ENCODE measurements around the gene TNFRSF8. TPM values are rescaled to one million over a fixed set of nuclear protein-coding genes. Genes with fewer than 3 reads are reported as not detected.

The TNFRSF8 gene
- total RNA-seq, 1 experiment from 2014 or later, result 0.13 TPM

DNA sequence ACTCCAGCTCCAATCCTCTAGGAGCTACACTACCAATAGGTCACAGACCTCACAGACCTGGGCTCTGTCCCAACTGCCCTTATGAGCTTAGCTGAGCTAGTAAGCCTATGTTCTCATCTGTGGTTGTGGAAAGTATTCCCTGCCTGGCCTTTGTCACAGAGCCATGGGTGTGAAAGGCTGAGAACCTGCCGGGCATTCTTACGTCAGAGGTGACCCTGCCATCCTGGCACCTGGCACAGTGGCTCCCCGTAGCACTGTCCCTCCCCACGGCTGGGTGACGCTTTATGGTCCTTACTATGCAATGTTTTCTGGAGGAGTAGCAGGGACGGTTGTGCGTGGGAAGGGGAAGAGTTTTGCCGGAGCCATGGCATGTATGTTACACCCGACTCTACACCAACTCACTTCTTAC is 107.2 kb downstream of the TNFRSF8 start:
- in situ Hi-C loops (cut with HindIII; ENCODE audit: low pct_unique_long_range_greater_than_20kb, low sequenced_read_pairs), result no loop called here
- ChIA-PET POLR2A (interaction anchor here (0.6 kb wide), 1 partner anchor 1630 kb away, joined by 3 read pairs; no protein-coding TSS in a partner anchor), CTCF (no interaction called here)
- Histone ChIP-seq H3K4me1 (ENCODE audit: control insufficient read depth, insufficient read depth, low read length) (0 out of 2 replicates have a peak, but pooled peaks cover 4% of the 10 kb centered on the region), H3K27ac (ENCODE audit: low read length) (no peak overlapping the region), H3K36me3 (ENCODE audit: control insufficient read depth, insufficient read depth, low read length) (no peaks in the 10 kb centered on the region), H3K9me3 (ENCODE audit: control insufficient read depth, insufficient read depth, low read depth, low read length) (no peaks in the 10 kb centered on the region), H3K4me3 (ENCODE audit: low read depth in 2 of 2, low read length in 2 of 2) (no peak overlapping the region), H3K27me3 (ENCODE audit: control insufficient read depth, insufficient read depth, low read length) (no peaks in the 10 kb centered on the region)
- no peak for DNase-seq (ENCODE audit: low read depth, low spot score)
- no peak for ATAC-seq
- BruUV-seq (replicated peaks), result no TSS peak
- no peak for TF ChIP-seq TCF7L2 (IDR thresholded peaks at IDR 0.05; ENCODE audit: low read depth, low read length)
- TF ChIP-seq, protein P1, sequence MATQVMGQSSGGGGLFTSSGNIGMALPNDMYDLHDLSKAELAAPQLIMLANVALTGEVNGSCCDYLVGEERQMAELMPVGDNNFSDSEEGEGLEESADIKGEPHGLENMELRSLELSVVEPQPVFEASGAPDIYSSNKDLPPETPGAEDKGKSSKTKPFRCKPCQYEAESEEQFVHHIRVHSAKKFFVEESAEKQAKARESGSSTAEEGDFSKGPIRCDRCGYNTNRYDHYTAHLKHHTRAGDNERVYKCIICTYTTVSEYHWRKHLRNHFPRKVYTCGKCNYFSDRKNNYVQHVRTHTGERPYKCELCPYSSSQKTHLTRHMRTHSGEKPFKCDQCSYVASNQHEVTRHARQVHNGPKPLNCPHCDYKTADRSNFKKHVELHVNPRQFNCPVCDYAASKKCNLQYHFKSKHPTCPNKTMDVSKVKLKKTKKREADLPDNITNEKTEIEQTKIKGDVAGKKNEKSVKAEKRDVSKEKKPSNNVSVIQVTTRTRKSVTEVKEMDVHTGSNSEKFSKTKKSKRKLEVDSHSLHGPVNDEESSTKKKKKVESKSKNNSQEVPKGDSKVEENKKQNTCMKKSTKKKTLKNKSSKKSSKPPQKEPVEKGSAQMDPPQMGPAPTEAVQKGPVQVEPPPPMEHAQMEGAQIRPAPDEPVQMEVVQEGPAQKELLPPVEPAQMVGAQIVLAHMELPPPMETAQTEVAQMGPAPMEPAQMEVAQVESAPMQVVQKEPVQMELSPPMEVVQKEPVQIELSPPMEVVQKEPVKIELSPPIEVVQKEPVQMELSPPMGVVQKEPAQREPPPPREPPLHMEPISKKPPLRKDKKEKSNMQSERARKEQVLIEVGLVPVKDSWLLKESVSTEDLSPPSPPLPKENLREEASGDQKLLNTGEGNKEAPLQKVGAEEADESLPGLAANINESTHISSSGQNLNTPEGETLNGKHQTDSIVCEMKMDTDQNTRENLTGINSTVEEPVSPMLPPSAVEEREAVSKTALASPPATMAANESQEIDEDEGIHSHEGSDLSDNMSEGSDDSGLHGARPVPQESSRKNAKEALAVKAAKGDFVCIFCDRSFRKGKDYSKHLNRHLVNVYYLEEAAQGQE (IDR thresholded peaks at IDR 0.05; ENCODE audit: insufficient read depth in 1 of 2, low read depth in 2 of 2, low read length in 1 of 2), result no peak
- TF ChIP-seq CTCF (IDR thresholded peaks at IDR 0.05), result no peak
- TF ChIP-seq POLR2AphosphoS5 (IDR thresholded peaks at IDR 0.05; ENCODE audit: low read depth, low read length), result no peak
- intact Hi-C loops (cut with micrococcal nuclease; ENCODE audit: unreplicated experiment), result no loop called here

GRCh38 chr1:12171206-12172041 is 108.3 kb downstream of the TNFRSF8 start:
- Histone ChIP-seq H3K9me3 (ENCODE audit: control insufficient read depth, insufficient read depth, low read depth, low read length) (no peaks in the 10 kb centered on the region), H3K27me3 (ENCODE audit: control insufficient read depth, insufficient read depth, low read length) (no peaks in the 10 kb centered on the region), H3K4me1 (ENCODE audit: control insufficient read depth, insufficient read depth, low read length) (0 out of 2 replicates have a peak, but pooled peaks cover 4% of the 10 kb centered on the region), H3K27ac (ENCODE audit: low read length) (no peak overlapping the region), H3K36me3 (ENCODE audit: control insufficient read depth, insufficient read depth, low read length) (no peaks in the 10 kb centered on the region), H3K4me3 (ENCODE audit: low read depth in 2 of 2, low read length in 2 of 2) (no peak overlapping the region)
- no peak for ATAC-seq
- TF ChIP-seq SIN3A (IDR thresholded peaks at IDR 0.05; ENCODE audit: borderline replicate concordance, insufficient read depth, low read depth, low read length), result no peak
- no peak for TF ChIP-seq TCF7L2 (IDR thresholded peaks at IDR 0.05; ENCODE audit: low read depth, low read length)
- no peak for TF ChIP-seq POLR2AphosphoS5 (IDR thresholded peaks at IDR 0.05; ENCODE audit: low read depth, low read length)
- TF ChIP-seq, protein P1 (IDR thresholded peaks at IDR 0.05; ENCODE audit: insufficient read depth in 1 of 2, low read depth in 2 of 2, low read length in 1 of 2), result no peak
- TF ChIP-seq CTCF (IDR thresholded peaks at IDR 0.05), result no peak
- in situ Hi-C loops (cut with HindIII; ENCODE audit: low pct_unique_long_range_greater_than_20kb, low sequenced_read_pairs) (no loop called here), intact Hi-C loops (cut with micrococcal nuclease; ENCODE audit: unreplicated experiment) (no loop called here)
- CTCF ChIA-PET, result no interaction called here
- no peak for DNase-seq (ENCODE audit: low read depth, low spot score)
- no TSS peak for BruUV-seq (replicated peaks)
- POLR2A ChIA-PET, result no interaction called here

Measured in Panc1 (cell line).